K562 (cell line): ENCODE data around the gene FAM234A. TPM values are rescaled to one million over a fixed set of nuclear protein-coding genes. Genes with fewer than 3 reads are reported as not detected.

Experiments
- CEBPB ChIP-seq: fragments of 450-650 bp; IDR thresholded peaks from 2 replicates; pipeline ENCODE4 v1.6.1; 2016; ENCODE audit warnings: missing genetic modification characterization, missing compliant biosample characterization
- MEF2D ChIP-seq: conservative IDR thresholded peaks from 2 replicates; pipeline ENCODE4 v1.6.1; 2016; ENCODE audit warnings: low read depth, missing genetic modification characterization, missing compliant biosample characterization
- NFATC3 ChIP-seq: fragments of 450-650 bp; IDR thresholded peaks from 2 replicates; pipeline ENCODE4 v1.6.1; 2017; ENCODE audit warnings: mild to moderate bottlenecking
- polyA plus RNA-seq, 8 experiments: library from polyadenylated mRNA; depleted of rRNA in 4 of 8; stranded (reverse) in 5 of 8; unstranded in 3 of 8; fragments of >200 nt; fragmentation: Nextera tagmentation in 2 of 8; fragmentation: Illumina TruSeq in 1 of 8; extraction: Ambion mirVana in 2 of 8; extraction: Trizol in 1 of 8; gene quantifications; 2 replicates each; pipeline versions ENCODE4 v1.2.1 to v1.2.3, GENCODE V29; 2011 to 2014; ENCODE audit warnings: inconsistent platforms in 1 of 8, missing spikeins in 1 of 8
- total RNA-seq, 7 experiments: library from RNA; depleted of rRNA in 6 of 7; stranded (reverse); fragments of >200 nt in 6 of 7; fragmentation: Illumina TruSeq in 2 of 7; extraction: Trizol in 2 of 7; gene quantifications; 2 replicates each; pipeline versions ENCODE4 v1.2.1 to v1.2.3, GENCODE V29; 2011 to 2021; ENCODE audit warnings: low replicate concordance in 1 of 7
- TF ChIP-seq, protein P1 (sequence below): fragments of 250-450 bp; sonication (Bioruptor Pico); IDR thresholded peaks from 2 replicates; pipeline ENCODE4 v1.8.0; 2021; ENCODE audit warnings: borderline replicate concordance, mild to moderate bottlenecking, moderate library complexity; ENCODE audit not compliant: poor library complexity, severe bottlenecking
- TF ChIP-seq, protein P2 (sequence below): fragments of 450-650 bp; IDR thresholded peaks from 2 replicates; pipeline ENCODE4 v1.6.1; 2017; ENCODE audit warnings: antibody characterized with exemption, mild to moderate bottlenecking

The FAM234A gene
- total and polyA plus RNA-seq, 9 of the 15 experiments (the other 6 are each of a cell fraction or from before 2014, with no cell fraction given) = 1.0 to 47.9 (median 15.0) TPM

DNA sequence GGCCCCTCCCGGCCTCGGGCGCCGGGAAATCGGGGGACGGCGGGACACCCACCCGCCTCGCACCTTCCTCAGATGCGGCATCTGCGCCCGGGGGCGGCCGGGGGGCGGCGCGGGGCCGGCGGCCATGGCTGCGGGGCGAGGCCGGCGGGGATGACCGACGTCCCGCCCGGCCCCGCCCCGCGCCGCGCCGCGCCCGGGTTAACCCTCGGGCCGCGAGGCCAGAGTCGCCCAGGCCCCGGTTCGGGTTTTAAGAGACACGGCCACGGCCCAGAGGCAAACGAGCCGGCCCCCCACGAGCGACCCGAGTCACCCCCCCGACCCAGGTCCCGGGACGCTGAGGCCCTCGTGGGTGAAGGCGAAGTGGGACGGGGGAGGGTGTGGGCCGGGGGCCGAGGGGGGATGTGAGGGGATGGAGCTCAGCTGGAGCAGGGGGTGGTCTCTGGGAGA is 41.2 kb downstream of the FAM234A start, which contains the start of gene RGS11 (continued):
- TF ChIP-seq NFATC3 (no peak), CEBPB (tag) (no peak), MEF2D (tag) (no peak)
- TF ChIP-seq, protein P1, sequence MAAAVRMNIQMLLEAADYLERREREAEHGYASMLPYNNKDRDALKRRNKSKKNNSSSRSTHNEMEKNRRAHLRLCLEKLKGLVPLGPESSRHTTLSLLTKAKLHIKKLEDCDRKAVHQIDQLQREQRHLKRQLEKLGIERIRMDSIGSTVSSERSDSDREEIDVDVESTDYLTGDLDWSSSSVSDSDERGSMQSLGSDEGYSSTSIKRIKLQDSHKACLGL (CRISPR knock-in tag) = no peak
- TF ChIP-seq, protein P2, sequence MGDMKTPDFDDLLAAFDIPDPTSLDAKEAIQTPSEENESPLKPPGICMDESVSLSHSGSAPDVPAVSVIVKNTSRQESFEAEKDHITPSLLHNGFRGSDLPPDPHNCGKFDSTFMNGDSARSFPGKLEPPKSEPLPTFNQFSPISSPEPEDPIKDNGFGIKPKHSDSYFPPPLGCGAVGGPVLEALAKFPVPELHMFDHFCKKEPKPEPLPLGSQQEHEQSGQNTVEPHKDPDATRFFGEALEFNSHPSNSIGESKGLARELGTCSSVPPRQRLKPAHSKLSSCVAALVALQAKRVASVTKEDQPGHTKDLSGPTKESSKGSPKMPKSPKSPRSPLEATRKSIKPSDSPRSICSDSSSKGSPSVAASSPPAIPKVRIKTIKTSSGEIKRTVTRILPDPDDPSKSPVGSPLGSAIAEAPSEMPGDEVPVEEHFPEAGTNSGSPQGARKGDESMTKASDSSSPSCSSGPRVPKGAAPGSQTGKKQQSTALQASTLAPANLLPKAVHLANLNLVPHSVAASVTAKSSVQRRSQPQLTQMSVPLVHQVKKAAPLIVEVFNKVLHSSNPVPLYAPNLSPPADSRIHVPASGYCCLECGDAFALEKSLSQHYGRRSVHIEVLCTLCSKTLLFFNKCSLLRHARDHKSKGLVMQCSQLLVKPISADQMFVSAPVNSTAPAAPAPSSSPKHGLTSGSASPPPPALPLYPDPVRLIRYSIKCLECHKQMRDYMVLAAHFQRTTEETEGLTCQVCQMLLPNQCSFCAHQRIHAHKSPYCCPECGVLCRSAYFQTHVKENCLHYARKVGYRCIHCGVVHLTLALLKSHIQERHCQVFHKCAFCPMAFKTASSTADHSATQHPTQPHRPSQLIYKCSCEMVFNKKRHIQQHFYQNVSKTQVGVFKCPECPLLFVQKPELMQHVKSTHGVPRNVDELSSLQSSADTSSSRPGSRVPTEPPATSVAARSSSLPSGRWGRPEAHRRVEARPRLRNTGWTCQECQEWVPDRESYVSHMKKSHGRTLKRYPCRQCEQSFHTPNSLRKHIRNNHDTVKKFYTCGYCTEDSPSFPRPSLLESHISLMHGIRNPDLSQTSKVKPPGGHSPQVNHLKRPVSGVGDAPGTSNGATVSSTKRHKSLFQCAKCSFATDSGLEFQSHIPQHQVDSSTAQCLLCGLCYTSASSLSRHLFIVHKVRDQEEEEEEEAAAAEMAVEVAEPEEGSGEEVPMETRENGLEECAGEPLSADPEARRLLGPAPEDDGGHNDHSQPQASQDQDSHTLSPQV = no peak
